ENCODE data around the gene CENPC.

DNA sequence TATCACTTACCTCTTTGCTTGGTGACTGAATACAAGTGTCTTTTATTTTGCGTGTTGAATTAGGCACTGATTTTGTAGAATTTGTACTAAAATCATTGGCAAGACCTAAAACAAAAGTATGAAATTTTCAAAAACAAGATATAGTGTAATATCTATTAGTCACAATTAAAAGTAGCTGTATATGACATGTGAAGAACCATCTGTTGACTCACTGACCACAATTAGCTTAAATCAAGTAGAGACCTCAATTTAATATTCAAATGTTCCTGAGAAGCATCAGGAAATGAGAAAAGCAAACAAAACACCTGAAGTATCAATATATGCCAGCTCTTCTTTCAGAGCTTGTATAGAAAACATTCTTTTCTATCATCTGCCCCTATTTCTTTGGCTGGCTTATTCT, 5.5 kb downstream of the CENPC start:
- TF ChIP-seq, protein P1, sequence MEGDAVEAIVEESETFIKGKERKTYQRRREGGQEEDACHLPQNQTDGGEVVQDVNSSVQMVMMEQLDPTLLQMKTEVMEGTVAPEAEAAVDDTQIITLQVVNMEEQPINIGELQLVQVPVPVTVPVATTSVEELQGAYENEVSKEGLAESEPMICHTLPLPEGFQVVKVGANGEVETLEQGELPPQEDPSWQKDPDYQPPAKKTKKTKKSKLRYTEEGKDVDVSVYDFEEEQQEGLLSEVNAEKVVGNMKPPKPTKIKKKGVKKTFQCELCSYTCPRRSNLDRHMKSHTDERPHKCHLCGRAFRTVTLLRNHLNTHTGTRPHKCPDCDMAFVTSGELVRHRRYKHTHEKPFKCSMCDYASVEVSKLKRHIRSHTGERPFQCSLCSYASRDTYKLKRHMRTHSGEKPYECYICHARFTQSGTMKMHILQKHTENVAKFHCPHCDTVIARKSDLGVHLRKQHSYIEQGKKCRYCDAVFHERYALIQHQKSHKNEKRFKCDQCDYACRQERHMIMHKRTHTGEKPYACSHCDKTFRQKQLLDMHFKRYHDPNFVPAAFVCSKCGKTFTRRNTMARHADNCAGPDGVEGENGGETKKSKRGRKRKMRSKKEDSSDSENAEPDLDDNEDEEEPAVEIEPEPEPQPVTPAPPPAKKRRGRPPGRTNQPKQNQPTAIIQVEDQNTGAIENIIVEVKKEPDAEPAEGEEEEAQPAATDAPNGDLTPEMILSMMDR (IDR thresholded peaks at IDR 0.05), result no peak
- TF ChIP-seq MYC (IDR thresholded peaks at IDR 0.05; ENCODE audit: borderline replicate concordance, low read length) (no peak), HOXA7 (CRISPR knock-in tag; IDR thresholded peaks at IDR 0.05) (no peak), RAD21 (conservative IDR thresholded peaks at IDR 0.05 in 1 of 2, IDR thresholded peaks at IDR 0.05 in 1 of 2) (no peak), CEBPB (IDR thresholded peaks at IDR 0.05) (no peak), POLR2A (IDR thresholded peaks at IDR 0.05; ENCODE audit: low read length) (no peak)
- TF ChIP-seq, protein P2, sequence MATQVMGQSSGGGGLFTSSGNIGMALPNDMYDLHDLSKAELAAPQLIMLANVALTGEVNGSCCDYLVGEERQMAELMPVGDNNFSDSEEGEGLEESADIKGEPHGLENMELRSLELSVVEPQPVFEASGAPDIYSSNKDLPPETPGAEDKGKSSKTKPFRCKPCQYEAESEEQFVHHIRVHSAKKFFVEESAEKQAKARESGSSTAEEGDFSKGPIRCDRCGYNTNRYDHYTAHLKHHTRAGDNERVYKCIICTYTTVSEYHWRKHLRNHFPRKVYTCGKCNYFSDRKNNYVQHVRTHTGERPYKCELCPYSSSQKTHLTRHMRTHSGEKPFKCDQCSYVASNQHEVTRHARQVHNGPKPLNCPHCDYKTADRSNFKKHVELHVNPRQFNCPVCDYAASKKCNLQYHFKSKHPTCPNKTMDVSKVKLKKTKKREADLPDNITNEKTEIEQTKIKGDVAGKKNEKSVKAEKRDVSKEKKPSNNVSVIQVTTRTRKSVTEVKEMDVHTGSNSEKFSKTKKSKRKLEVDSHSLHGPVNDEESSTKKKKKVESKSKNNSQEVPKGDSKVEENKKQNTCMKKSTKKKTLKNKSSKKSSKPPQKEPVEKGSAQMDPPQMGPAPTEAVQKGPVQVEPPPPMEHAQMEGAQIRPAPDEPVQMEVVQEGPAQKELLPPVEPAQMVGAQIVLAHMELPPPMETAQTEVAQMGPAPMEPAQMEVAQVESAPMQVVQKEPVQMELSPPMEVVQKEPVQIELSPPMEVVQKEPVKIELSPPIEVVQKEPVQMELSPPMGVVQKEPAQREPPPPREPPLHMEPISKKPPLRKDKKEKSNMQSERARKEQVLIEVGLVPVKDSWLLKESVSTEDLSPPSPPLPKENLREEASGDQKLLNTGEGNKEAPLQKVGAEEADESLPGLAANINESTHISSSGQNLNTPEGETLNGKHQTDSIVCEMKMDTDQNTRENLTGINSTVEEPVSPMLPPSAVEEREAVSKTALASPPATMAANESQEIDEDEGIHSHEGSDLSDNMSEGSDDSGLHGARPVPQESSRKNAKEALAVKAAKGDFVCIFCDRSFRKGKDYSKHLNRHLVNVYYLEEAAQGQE (IDR thresholded peaks at IDR 0.05), result no peak
- TF ChIP-seq, protein P3, sequence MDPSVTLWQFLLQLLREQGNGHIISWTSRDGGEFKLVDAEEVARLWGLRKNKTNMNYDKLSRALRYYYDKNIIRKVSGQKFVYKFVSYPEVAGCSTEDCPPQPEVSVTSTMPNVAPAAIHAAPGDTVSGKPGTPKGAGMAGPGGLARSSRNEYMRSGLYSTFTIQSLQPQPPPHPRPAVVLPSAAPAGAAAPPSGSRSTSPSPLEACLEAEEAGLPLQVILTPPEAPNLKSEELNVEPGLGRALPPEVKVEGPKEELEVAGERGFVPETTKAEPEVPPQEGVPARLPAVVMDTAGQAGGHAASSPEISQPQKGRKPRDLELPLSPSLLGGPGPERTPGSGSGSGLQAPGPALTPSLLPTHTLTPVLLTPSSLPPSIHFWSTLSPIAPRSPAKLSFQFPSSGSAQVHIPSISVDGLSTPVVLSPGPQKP (IDR thresholded peaks at IDR 0.05; ENCODE audit: low read depth, low read length), result no peak

Measured in A549 (cell line).